BJ (cell line): ENCODE data around the gene ARMC9. TPM values are rescaled to one million over a fixed set of nuclear protein-coding genes. Genes with fewer than 3 reads are reported as not detected.
"Not testable (repeated sequence)": the region's sequence is repeated elsewhere in the genome, so short reads cannot be mapped to it uniquely, and the experiment has no call there.

Experiments
- CTCF ChIA-PET: fragments of 350-600 bp; formaldehyde crosslinking; extraction: SDS; loops from one replicate; lab custom pipeline; 2021; ENCODE audit warnings: antibody characterized with exemption, inconsistent platforms; lab: Yijun Ruan, JAX
- POLR2A ChIA-PET: fragments of 300-600 bp; sonication (Branson Sonifier 250); formaldehyde crosslinking; extraction: SDS; loops from one replicate; lab custom pipeline; 2021; ENCODE audit warnings: antibody characterized with exemption; lab: Charles Lee
- DNase-seq: peaks from one replicate; pipeline ENCODE4 v3.0.0-alpha.2; 2011; ENCODE audit warnings: low read depth
- H3K27me3 ChIP-seq: 2 replicates; pipeline ENCODE4 v1.6.0; 2011; ENCODE audit warnings: low read length; ENCODE audit not compliant: control insufficient read depth, insufficient read depth
- H3K36me3 ChIP-seq: 2 replicates; pipeline ENCODE4 v1.5.1; 2011; ENCODE audit warnings: low read length; ENCODE audit not compliant: control insufficient read depth, insufficient read depth
- H3K4me3 ChIP-seq: 2 replicates; pipeline ENCODE4 v1.5.1; 2011; ENCODE audit warnings: low read depth, mild to moderate bottlenecking, control low read depth, low read length
- CTCF ChIP-seq: IDR thresholded peaks from 2 replicates; pipeline ENCODE4 v1.5.1; 2011; ENCODE audit warnings: low read depth, mild to moderate bottlenecking, control low read depth, inconsistent platforms, low read length, moderate library complexity; ENCODE audit not compliant: insufficient read depth
- polyA plus RNA-seq: library from polyadenylated mRNA; depleted of rRNA; stranded (reverse); fragments of >200 nt; gene quantifications from 2 replicates; pipeline ENCODE4 v1.2.3, GENCODE V29; 2011

Gene ARMC9
- polyA plus RNA-seq, 1 experiment, result 83.1 TPM

- ChIA-PET POLR2A (no interaction called here), CTCF (interaction anchor here (0.6 to 0.9 kb wide), 3 partner anchors 26 to 166 kb away, joined by 3 read pairs; no protein-coding TSS in a partner anchor)
- no peak for DNase-seq
- H3K27me3 ChIP-seq, result no peaks in the 10 kb centered on the region
- H3K4me3 ChIP-seq, result no peak overlapping the region
- TF ChIP-seq CTCF, result no peak
- peaks cover 19% of the 10 kb centered on the region for H3K36me3 ChIP-seq
These were observed 47.9 kb downstream of the ARMC9 start for GRCh38 chr2:231246171-231246842.

- ChIA-PET CTCF (interaction anchor here (1.2 to 2.3 kb wide), 3 partner anchors 23 to 162 kb away, joined by 3 to 10 read pairs (median 5); no protein-coding TSS in a partner anchor), POLR2A (no interaction called here)
- Histone ChIP-seq H3K36me3 (peaks cover 18% of the 10 kb centered on the region), H3K27me3 (no peaks in the 10 kb centered on the region), H3K4me3 (no peak overlapping the region)
- no peak for TF ChIP-seq CTCF
- DNase-seq, result no peak
These were observed 51.7 kb downstream of the ARMC9 start for GRCh38 chr2:231250146-231250545.

- no peak for DNase-seq
- Histone ChIP-seq H3K4me3 (no peak overlapping the region), H3K36me3 (peaks cover 17% of the 10 kb centered on the region), H3K27me3 (no peaks in the 10 kb centered on the region)
- ChIA-PET CTCF (interaction anchor here (1.2 to 2.3 kb wide), 2 partner anchors 23 to 161 kb away, joined by 3 to 10 read pairs; no protein-coding TSS in a partner anchor), POLR2A (no interaction called here)
- no peak for TF ChIP-seq CTCF
These were observed 52.3 kb downstream of the ARMC9 start for GRCh38 chr2:231250698-231251097.

DNA sequence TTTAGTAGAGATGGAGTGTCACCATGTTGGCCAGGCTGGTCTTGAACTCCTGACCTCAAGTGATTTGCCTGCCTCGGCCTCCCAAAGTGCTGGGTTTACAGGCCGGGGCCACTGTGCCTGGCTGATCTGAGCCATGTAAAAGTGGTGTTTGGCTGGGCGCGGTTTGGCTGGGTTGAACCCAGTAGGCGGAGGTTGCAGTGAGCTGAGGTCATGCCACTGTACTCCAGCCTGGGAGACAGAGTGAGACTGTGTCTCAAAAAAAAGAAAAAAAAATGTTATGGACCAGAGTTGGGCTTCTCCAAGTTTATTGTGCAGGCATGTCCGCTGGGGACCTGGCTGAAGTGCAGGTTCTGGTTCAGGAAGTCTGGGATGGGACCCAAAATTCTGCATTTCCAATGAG lies 54.9 kb downstream of the ARMC9 start:
- H3K27me3 ChIP-seq, H3K4me3 ChIP-seq, DNase-seq, POLR2A ChIA-PET: not testable (repeated sequence)
- CTCF ChIA-PET, result interaction anchor here (1.1 to 1.2 kb wide), 3 partner anchors 9 to 160 kb away, joined by 3 to 4 read pairs (median 4); no protein-coding TSS in a partner anchor
- peaks cover 15% of the 10 kb centered on the region for H3K36me3 ChIP-seq

DNA sequence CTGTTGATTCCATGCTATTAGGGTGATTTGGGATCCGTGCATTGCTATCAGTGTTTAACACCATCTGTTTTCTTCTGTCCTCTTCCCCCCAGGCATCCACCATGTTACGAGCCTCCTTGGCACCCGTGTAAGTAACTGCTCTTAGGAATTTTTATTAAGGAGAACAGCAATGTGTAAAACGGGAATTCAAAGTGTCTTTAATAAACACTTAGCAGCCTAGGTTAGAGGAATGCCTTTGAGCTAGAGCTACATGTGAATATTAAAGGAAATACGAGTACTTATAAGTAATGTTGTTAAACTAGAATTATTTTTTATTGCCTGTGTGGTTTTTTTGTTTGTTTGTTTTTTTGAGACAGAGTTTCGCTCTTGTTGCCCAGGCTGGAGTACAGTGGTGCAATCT lies 58.1 kb downstream of the ARMC9 start:
- Histone ChIP-seq H3K4me3 (no peak overlapping the region), H3K27me3 (no peaks in the 10 kb centered on the region), H3K36me3 (peaks cover 19% of the 10 kb centered on the region)
- POLR2A ChIA-PET, result no interaction called here
- no peak for DNase-seq
- TF ChIP-seq CTCF, result no peak
- CTCF ChIA-PET, result interaction anchor here (1.0 kb wide), 1 partner anchor 14 kb away, joined by 4 read pairs; no protein-coding TSS in a partner anchor
